ENCODE data around the gene METRNL. TPM values are rescaled to one million over a fixed set of nuclear protein-coding genes. Genes with fewer than 3 reads are reported as not detected.
"Not testable (repeated sequence)": the region's sequence is repeated elsewhere in the genome, so short reads cannot be mapped to it uniquely, and the experiment has no call there.

The METRNL gene
- total and polyA plus RNA-seq, 8 donors: 12.7 to 61.8 (median 19.2) TPM

GRCh38 chr17:83053021-83053681 lies 26.3 kb upstream of the METRNL start:
- no peak overlapping the region for H3K4me3 ChIP-seq
- peaks cover 8 to 54% of the 10 kb centered on the region in 2 donors for H3K4me1 ChIP-seq
- no peaks in the 10 kb centered on the region for H3K9me3 ChIP-seq
- H3K27me3 ChIP-seq: no peaks in the 10 kb centered on the region
- intact Hi-C loops (cut with DNase I): no loop called here
- TF ChIP-seq CTCF (IDR thresholded peaks at IDR 0.05): no peak
- peak overlapping the region; percentile 60 to 88 for H3K27ac ChIP-seq
- no peaks in the 10 kb centered on the region for H3K36me3 ChIP-seq
- ATAC-seq (no peak), DNase-seq (peak in 3 of 4 donors; percentile 37 to 82 (median 68))

- Histone ChIP-seq H3K27ac (peak overlapping the region; percentile 60 to 88), H3K4me1 (peaks cover 8 to 47% of the 10 kb centered on the region in 2 donors), H3K36me3 (no peaks in the 10 kb centered on the region), H3K27me3 (no peaks in the 10 kb centered on the region), H3K9me3 (no peaks in the 10 kb centered on the region), H3K4me3 (no peak overlapping the region)
- TF ChIP-seq CTCF (IDR thresholded peaks at IDR 0.05): no peak
- intact Hi-C loops (cut with DNase I): no loop called here
- ATAC-seq (no peak), DNase-seq (peak in 2 of 4 donors; percentile 85 to 86)
Observed at GRCh38 chr17:83053739-83054451, 25.5 kb upstream of the METRNL start.

GRCh38 chr17:83054518-83055125 lies 24.8 kb upstream of the METRNL start:
- no peaks in the 10 kb centered on the region for H3K27me3 ChIP-seq
- no peak overlapping the region for H3K4me3 ChIP-seq
- ATAC-seq (no peak), DNase-seq (peak in 1 of 4 donors; percentile 26)
- H3K36me3 ChIP-seq: no peaks in the 10 kb centered on the region
- H3K4me1 ChIP-seq: peaks cover 8 to 41% of the 10 kb centered on the region in 2 donors
- TF ChIP-seq CTCF (IDR thresholded peaks at IDR 0.05): no peak
- no peaks in the 10 kb centered on the region for H3K9me3 ChIP-seq
- intact Hi-C loops (cut with DNase I): no loop called here
- peak overlapping the region; percentile 29 to 88 for H3K27ac ChIP-seq

- peak in 1 of 4 donors; percentile 19 for DNase-seq
- H3K9me3 ChIP-seq; ATAC-seq; H3K4me3 ChIP-seq; H3K36me3 ChIP-seq; H3K27ac ChIP-seq; intact Hi-C loops (cut with DNase I); H3K27me3 ChIP-seq: not testable (repeated sequence)
- peaks cover 8 to 38% of the 10 kb centered on the region in 2 donors for H3K4me1 ChIP-seq
Observed at GRCh38 chr17:83055176-83055575, 24.2 kb upstream of the METRNL start.

- Histone ChIP-seq H3K27me3 (no peaks in the 10 kb centered on the region), H3K4me1 (peaks cover 8 to 30% of the 10 kb centered on the region in 2 donors), H3K4me3 (no peak overlapping the region), H3K9me3 (no peaks in the 10 kb centered on the region), H3K27ac (no peak overlapping the region), H3K36me3 (no peaks in the 10 kb centered on the region)
- no peak for TF ChIP-seq CTCF (IDR thresholded peaks at IDR 0.05)
- intact Hi-C loops (cut with DNase I): no loop called here
- DNase-seq: peak in 1 of 4 donors; percentile 43
- no peak for ATAC-seq
Observed at GRCh38 chr17:83055911-83056582, 23.4 kb upstream of the METRNL start.
